Astrocyte (in vitro differentiated cells and primary cell): ENCODE results near the gene PLEKHS1. TPM values are rescaled to one million over a fixed set of nuclear protein-coding genes. Genes with fewer than 3 reads are reported as not detected.

Experiments used
- DNase-seq: peaks from one replicate; pipeline ENCODE4 v3.0.0-alpha.2; 2010; ENCODE audit warnings: low read depth
- FAIRE-seq: peaks from 2 replicates; lab custom pipeline; 2011; peaks lifted over from hg19 to GRCh38; lab: Jason Lieb, UNC
- H2AFZ ChIP-seq: 2 replicates; pipeline ENCODE4 v1.6.0; 2012; ENCODE audit warnings: low read depth, low read length, inconsistent platforms
- H3K27ac ChIP-seq: 2 replicates; pipeline ENCODE4 v1.5.1; 2011; ENCODE audit warnings: low read depth, low read length, inconsistent platforms
- H3K27me3 ChIP-seq: 2 replicates; pipeline ENCODE4 v1.6.0; 2011; ENCODE audit warnings: low read length, inconsistent platforms; ENCODE audit not compliant: insufficient read depth
- H3K36me3 ChIP-seq: 2 replicates; pipeline ENCODE4 v1.5.1; 2011; ENCODE audit warnings: low read length, inconsistent platforms; ENCODE audit not compliant: insufficient read depth
- H3K4me1 ChIP-seq: 2 replicates; pipeline ENCODE4 v1.5.1; 2011; ENCODE audit warnings: low read length, inconsistent platforms; ENCODE audit not compliant: insufficient read depth
- H3K4me2 ChIP-seq: 2 replicates; pipeline ENCODE4 v1.6.0; 2012; ENCODE audit warnings: low read length, inconsistent platforms
- H3K4me3 ChIP-seq: 2 replicates; pipeline ENCODE4 v1.5.1; 2011; ENCODE audit warnings: low read depth, mild to moderate bottlenecking, low read length, inconsistent platforms; ENCODE audit not compliant: insufficient read depth
- H3K79me2 ChIP-seq: 2 replicates; pipeline ENCODE4 v1.6.0; 2012; ENCODE audit warnings: mild to moderate bottlenecking, low read length, inconsistent platforms; ENCODE audit not compliant: insufficient read depth
- H3K9ac ChIP-seq: 2 replicates; pipeline ENCODE4 v1.6.0; 2012; ENCODE audit warnings: mild to moderate bottlenecking, low read length, inconsistent platforms
- H3K9me3 ChIP-seq: 2 replicates; pipeline ENCODE4 v1.5.1; 2012; ENCODE audit warnings: low read depth, mild to moderate bottlenecking, low read length, inconsistent platforms; ENCODE audit not compliant: insufficient read depth
- H4K20me1 ChIP-seq: 2 replicates; pipeline ENCODE4 v1.6.0; 2012; ENCODE audit warnings: low read length, inconsistent platforms; ENCODE audit not compliant: insufficient read depth
- H3K27ac Mint-ChIP-seq: one replicate; pipeline ENCODE4 v1.8.0; 2021; ENCODE audit warnings: mild to moderate bottlenecking, mixed read lengths; ENCODE audit not compliant: unreplicated experiment
- H3K27me3 Mint-ChIP-seq: one replicate; pipeline ENCODE4 v1.8.0; 2021; ENCODE audit warnings: low read depth, mixed read lengths; ENCODE audit not compliant: unreplicated experiment
- H3K36me3 Mint-ChIP-seq: one replicate; pipeline ENCODE4 v1.8.0; 2021; ENCODE audit warnings: low read depth, mixed read lengths; ENCODE audit not compliant: unreplicated experiment
- H3K4me1 Mint-ChIP-seq: one replicate; pipeline ENCODE4 v1.8.0; 2021; ENCODE audit warnings: low read depth, mixed read lengths; ENCODE audit not compliant: unreplicated experiment
- H3K4me3 Mint-ChIP-seq: one replicate; pipeline ENCODE4 v1.8.0; 2021; ENCODE audit warnings: mild to moderate bottlenecking, moderate library complexity, mixed read lengths; ENCODE audit not compliant: unreplicated experiment
- H3K9me3 Mint-ChIP-seq: one replicate; pipeline ENCODE4 v1.8.0; 2021; ENCODE audit warnings: mild to moderate bottlenecking, mixed read lengths; ENCODE audit not compliant: unreplicated experiment
- EZH2 ChIP-seq: IDR thresholded peaks from 2 replicates; pipeline ENCODE4 v1.6.1; 2012; ENCODE audit warnings: mild to moderate bottlenecking, low read length, inconsistent platforms; ENCODE audit not compliant: insufficient read depth
- total RNA-seq: library from RNA; stranded (reverse); gene quantifications from 2 replicates; pipeline ENCODE4 v1.2.1, GENCODE V29; 2021
- TF ChIP-seq, protein P1 (sequence below): IDR thresholded peaks from 2 replicates; pipeline ENCODE4 v1.5.1; 2011; ENCODE audit warnings: low read depth, mild to moderate bottlenecking, inconsistent platforms, low read length, moderate library complexity; ENCODE audit not compliant: insufficient read depth

Gene PLEKHS1
- total RNA-seq, 1 donor from 2014 or later, result not detected

DNA sequence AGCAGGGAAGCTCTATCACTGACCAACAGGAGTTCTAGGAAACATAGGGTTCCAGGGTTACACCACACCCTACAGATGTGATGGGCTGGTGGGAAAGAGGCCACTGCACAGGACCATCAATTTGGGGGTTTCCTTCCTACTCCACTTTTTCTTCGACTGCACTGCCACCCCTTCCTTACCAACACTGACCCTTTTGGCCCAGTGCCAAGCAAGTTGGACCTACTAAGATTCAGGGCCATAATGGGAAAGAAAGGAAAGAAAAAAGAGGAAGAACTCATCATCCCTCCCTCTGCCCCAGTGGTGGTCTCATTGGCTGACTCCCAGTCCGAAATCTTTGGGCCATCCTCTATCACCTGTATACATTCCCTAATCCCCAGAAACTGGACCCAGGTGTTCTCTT, 6.1 kb upstream of the PLEKHS1 start:
- no peak overlapping the region for H3K4me2 ChIP-seq
- no peaks in the 10 kb centered on the region for H3K9me3 ChIP-seq
- Mint-ChIP-seq H3K36me3 (no peaks in the 10 kb centered on the region), H3K27ac (no peak overlapping the region), H3K4me3 (no peak overlapping the region), H3K27me3 (peaks cover 11% of the 10 kb centered on the region), H3K9me3 (peaks cover 10% of the 10 kb centered on the region), H3K4me1 (peaks cover 11% of the 10 kb centered on the region)
- DNase-seq (no peak), FAIRE-seq (no peak)
- H2AFZ ChIP-seq, result no peak overlapping the region
- TF ChIP-seq, protein P1, sequence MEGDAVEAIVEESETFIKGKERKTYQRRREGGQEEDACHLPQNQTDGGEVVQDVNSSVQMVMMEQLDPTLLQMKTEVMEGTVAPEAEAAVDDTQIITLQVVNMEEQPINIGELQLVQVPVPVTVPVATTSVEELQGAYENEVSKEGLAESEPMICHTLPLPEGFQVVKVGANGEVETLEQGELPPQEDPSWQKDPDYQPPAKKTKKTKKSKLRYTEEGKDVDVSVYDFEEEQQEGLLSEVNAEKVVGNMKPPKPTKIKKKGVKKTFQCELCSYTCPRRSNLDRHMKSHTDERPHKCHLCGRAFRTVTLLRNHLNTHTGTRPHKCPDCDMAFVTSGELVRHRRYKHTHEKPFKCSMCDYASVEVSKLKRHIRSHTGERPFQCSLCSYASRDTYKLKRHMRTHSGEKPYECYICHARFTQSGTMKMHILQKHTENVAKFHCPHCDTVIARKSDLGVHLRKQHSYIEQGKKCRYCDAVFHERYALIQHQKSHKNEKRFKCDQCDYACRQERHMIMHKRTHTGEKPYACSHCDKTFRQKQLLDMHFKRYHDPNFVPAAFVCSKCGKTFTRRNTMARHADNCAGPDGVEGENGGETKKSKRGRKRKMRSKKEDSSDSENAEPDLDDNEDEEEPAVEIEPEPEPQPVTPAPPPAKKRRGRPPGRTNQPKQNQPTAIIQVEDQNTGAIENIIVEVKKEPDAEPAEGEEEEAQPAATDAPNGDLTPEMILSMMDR, result no peak
- TF ChIP-seq EZH2, result no peak
- H3K4me1 ChIP-seq, result peaks cover 4% of the 10 kb centered on the region
- no peaks in the 10 kb centered on the region for H4K20me1 ChIP-seq
- H3K79me2 ChIP-seq, result no peaks in the 10 kb centered on the region
- H3K9ac ChIP-seq, result no peak overlapping the region
- no peak overlapping the region for H3K4me3 ChIP-seq
- no peaks in the 10 kb centered on the region for H3K27me3 ChIP-seq
- no peak overlapping the region for H3K27ac ChIP-seq
- no peaks in the 10 kb centered on the region for H3K36me3 ChIP-seq

DNA sequence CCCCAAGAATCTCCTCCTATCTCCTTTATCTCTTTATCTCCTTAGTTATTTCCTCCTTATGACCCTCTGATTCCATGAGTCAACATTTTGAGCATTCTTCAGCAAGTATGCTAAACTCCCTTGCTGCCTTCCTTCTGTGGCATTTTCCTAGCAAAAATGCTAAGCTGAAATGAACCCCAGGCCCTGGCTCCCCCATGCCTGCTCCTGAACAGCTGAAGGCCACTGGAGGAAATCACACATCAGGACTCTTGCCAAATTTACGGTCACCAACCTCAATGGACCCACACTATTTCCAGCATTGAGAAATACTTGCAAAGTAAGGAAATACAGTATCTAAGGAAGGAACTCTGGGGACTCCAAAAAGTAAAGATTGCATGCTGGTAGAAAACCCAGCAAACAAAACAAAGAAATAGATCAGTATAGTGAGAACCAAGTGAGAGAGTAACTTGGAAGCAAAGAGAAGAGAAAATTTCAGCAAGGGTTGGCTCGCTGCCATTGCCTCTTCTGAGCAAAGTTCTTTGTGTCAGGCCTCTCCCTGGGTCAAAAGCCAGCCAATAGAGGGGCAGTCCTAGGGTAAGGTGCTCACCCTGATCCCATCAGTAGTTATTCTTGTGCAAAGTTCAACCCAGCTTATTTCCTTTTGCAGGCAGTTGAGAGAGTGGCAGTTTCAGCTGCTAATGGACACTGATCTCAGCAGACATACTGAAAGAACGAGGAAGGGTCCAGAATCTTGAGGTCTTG, 5.1 kb upstream of the PLEKHS1 start:
- H3K9me3 Mint-ChIP-seq, result peaks cover 10% of the 10 kb centered on the region
- H3K79me2 ChIP-seq, result no peaks in the 10 kb centered on the region
- no peak overlapping the region for H3K9ac ChIP-seq
- H2AFZ ChIP-seq, result no peak overlapping the region
- H3K36me3 Mint-ChIP-seq, result no peaks in the 10 kb centered on the region
- TF ChIP-seq, protein P1, result no peak
- TF ChIP-seq EZH2, result no peak
- FAIRE-seq, result no peak
- DNase-seq, result peak; percentile 31
- no peak overlapping the region for H3K4me3 ChIP-seq
- peaks cover 15% of the 10 kb centered on the region for H3K4me1 Mint-ChIP-seq
- no peaks in the 10 kb centered on the region for H3K9me3 ChIP-seq
- H3K27ac ChIP-seq, result no peak overlapping the region
- no peaks in the 10 kb centered on the region for H3K36me3 ChIP-seq
- H3K27me3 Mint-ChIP-seq, result peaks cover 11% of the 10 kb centered on the region
- no peaks in the 10 kb centered on the region for H4K20me1 ChIP-seq
- no peak overlapping the region for H3K4me3 Mint-ChIP-seq
- H3K4me2 ChIP-seq, result no peak overlapping the region
- H3K27ac Mint-ChIP-seq, result no peak overlapping the region
- no peaks in the 10 kb centered on the region for H3K27me3 ChIP-seq
- peaks cover 4% of the 10 kb centered on the region for H3K4me1 ChIP-seq

DNA sequence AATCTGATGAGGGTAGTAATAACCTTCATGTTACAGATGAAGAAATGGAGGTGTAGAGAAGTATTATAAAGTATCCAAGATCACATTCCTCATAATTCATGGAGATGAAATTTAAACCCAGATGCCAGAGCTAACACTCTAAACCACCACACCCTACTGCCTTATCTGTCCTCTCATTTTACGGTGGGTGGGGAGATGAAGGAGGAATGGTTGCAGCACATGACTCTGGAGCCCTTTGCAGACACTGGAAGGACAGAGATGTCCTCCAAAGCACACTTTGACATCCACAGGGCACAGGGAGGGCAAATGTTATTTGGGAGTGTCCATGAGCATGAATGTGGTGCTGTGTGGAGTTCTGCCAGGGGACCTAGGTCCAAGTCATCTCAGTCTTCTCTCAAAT, 1.1 kb downstream of the PLEKHS1 start:
- FAIRE-seq, result no peak

More for the DNA sequence above, 1.1 kb downstream of the PLEKHS1 start:
- no peak overlapping the region for H3K4me2 ChIP-seq
- Mint-ChIP-seq H3K9me3 (peaks cover 2% of the 10 kb centered on the region), H3K27ac (no peak overlapping the region), H3K27me3 (peaks cover 10% of the 10 kb centered on the region), H3K4me1 (peaks cover 8% of the 10 kb centered on the region), H3K4me3 (no peak overlapping the region), H3K36me3 (no peaks in the 10 kb centered on the region)
- no peak overlapping the region for H3K27ac ChIP-seq
- H3K4me1 ChIP-seq, result no peaks in the 10 kb centered on the region
- H3K27me3 ChIP-seq, result no peaks in the 10 kb centered on the region
- no peaks in the 10 kb centered on the region for H3K79me2 ChIP-seq
- no peak overlapping the region for H2AFZ ChIP-seq
- no peak overlapping the region for H3K9ac ChIP-seq
- H4K20me1 ChIP-seq, result no peaks in the 10 kb centered on the region
- no peaks in the 10 kb centered on the region for H3K9me3 ChIP-seq
- no peak for DNase-seq
- no peaks in the 10 kb centered on the region for H3K36me3 ChIP-seq
- TF ChIP-seq EZH2, result no peak
- TF ChIP-seq, protein P1, result no peak
- H3K4me3 ChIP-seq, result no peak overlapping the region
